Skin epidermis (tissue), 12 donors: ENCODE results near the gene MANSC1.
"Not testable (repeated sequence)": the region's sequence is repeated elsewhere in the genome, so short reads cannot be mapped to it uniquely, and the experiment has no call there.

ENCODE experiments used
- H3K27ac ChIP-seq, 21 experiments: fragments of 200-600 bp; sonication (generic) in 11 of 21; one replicate each; pipeline ENCODE4 v1.5.0; 2020; ENCODE audit warnings: mild to moderate bottlenecking in 3 of 21, inconsistent platforms in 2 of 21, moderate library complexity in 2 of 21
- H3K4me3 ChIP-seq, 7 experiments: fragments of 200-600 bp; sonication (generic) in 2 of 7; one replicate each; pipeline ENCODE4 v1.5.0; 2020; ENCODE audit warnings: inconsistent platforms in 2 of 7, mild to moderate bottlenecking in 2 of 7, moderate library complexity in 1 of 7

The MANSC1 gene

GRCh38 chr12:12333407-12334366, 16.4 kb downstream of the MANSC1 start:
- peak overlapping the region in 2 of 21 experiments; percentile 8 to 45 for H3K27ac ChIP-seq
- H3K4me3 ChIP-seq, result no peak overlapping the region

- peak overlapping the region in 2 of 21 experiments; percentile 1 to 10 for H3K27ac ChIP-seq
- H3K4me3 ChIP-seq, result no peak overlapping the region
Observed at GRCh38 chr12:12331896-12332295, 18.1 kb downstream of the MANSC1 start.

- Histone ChIP-seq H3K27ac (peak overlapping the region in 1 of 21 experiments; percentile 1), H3K4me3 (no peak overlapping the region)
Observed at GRCh38 chr12:12331244-12331771, 18.7 kb downstream of the MANSC1 start.

GRCh38 chr12:12327802-12328201, 22.2 kb downstream of the MANSC1 start:
- H3K4me3 ChIP-seq, result no peak overlapping the region
- H3K27ac ChIP-seq, result peak overlapping the region in 1 of 21 experiments; percentile 31

- H3K4me3 ChIP-seq, result no peak overlapping the region
Observed at GRCh38 chr12:12326262-12326661, 23.8 kb downstream of the MANSC1 start.

GRCh38 chr12:12323591-12323990, 26.5 kb downstream of the MANSC1 start:
- H3K4me3 ChIP-seq, result no peak overlapping the region
- no peak overlapping the region for H3K27ac ChIP-seq

More at GRCh38 chr12:12326262-12326661, 23.8 kb downstream of the MANSC1 start:
- no peak overlapping the region for H3K27ac ChIP-seq

- H3K4me3 ChIP-seq, result no peak overlapping the region
- no peak overlapping the region for H3K27ac ChIP-seq
Observed at GRCh38 chr12:12323118-12323517, 26.9 kb downstream of the MANSC1 start.

GRCh38 chr12:12319451-12320183, 30.4 kb downstream of the MANSC1 start:
- H3K27ac ChIP-seq, result peak overlapping the region in 7 of 21 experiments; percentile 9 to 57 (median 36)
- H3K4me3 ChIP-seq, result no peak overlapping the region

GRCh38 chr12:12315838-12316237, 34.2 kb downstream of the MANSC1 start:
- Histone ChIP-seq H3K27ac (no peak overlapping the region), H3K4me3 (no peak overlapping the region)

- H3K27ac ChIP-seq, H3K4me3 ChIP-seq: not testable (repeated sequence)
Observed at GRCh38 chr12:12310695-12311094, 39.3 kb downstream of the MANSC1 start.

- Histone ChIP-seq H3K4me3 (no peak overlapping the region), H3K27ac (no peak overlapping the region)
Observed at GRCh38 chr12:12305568-12306300, 44.3 kb downstream of the MANSC1 start.

- Histone ChIP-seq H3K4me3 (no peak overlapping the region), H3K27ac (no peak overlapping the region)
Observed at GRCh38 chr12:12302976-12303375, 47.1 kb downstream of the MANSC1 start.

GRCh38 chr12:12301122-12301521, 48.9 kb downstream of the MANSC1 start:
- Histone ChIP-seq H3K27ac (no peak overlapping the region), H3K4me3 (no peak overlapping the region)

- Histone ChIP-seq H3K4me3 (no peak overlapping the region), H3K27ac (no peak overlapping the region)
Observed at GRCh38 chr12:12297201-12297830, 52.7 kb downstream of the MANSC1 start.

GRCh38 chr12:12294215-12295005, 55.6 kb downstream of the MANSC1 start:
- H3K27ac ChIP-seq, result no peak overlapping the region
- no peak overlapping the region for H3K4me3 ChIP-seq

GRCh38 chr12:12290206-12290605, 59.8 kb downstream of the MANSC1 start:
- Histone ChIP-seq H3K27ac (no peak overlapping the region), H3K4me3 (no peak overlapping the region)

GRCh38 chr12:12286441-12286840, 63.6 kb downstream of the MANSC1 start:
- Histone ChIP-seq H3K4me3 (no peak overlapping the region), H3K27ac (no peak overlapping the region)

- H3K27ac ChIP-seq, result no peak overlapping the region
- H3K4me3 ChIP-seq, result no peak overlapping the region
Observed at GRCh38 chr12:12282761-12283425, 67.1 kb downstream of the MANSC1 start.
